Measurements from ENCODE around the gene IKZF3.
"Not testable (repeated sequence)": the region's sequence is repeated elsewhere in the genome, so short reads cannot be mapped to it uniquely, and the experiment has no call there.

The IKZF3 gene

DNA sequence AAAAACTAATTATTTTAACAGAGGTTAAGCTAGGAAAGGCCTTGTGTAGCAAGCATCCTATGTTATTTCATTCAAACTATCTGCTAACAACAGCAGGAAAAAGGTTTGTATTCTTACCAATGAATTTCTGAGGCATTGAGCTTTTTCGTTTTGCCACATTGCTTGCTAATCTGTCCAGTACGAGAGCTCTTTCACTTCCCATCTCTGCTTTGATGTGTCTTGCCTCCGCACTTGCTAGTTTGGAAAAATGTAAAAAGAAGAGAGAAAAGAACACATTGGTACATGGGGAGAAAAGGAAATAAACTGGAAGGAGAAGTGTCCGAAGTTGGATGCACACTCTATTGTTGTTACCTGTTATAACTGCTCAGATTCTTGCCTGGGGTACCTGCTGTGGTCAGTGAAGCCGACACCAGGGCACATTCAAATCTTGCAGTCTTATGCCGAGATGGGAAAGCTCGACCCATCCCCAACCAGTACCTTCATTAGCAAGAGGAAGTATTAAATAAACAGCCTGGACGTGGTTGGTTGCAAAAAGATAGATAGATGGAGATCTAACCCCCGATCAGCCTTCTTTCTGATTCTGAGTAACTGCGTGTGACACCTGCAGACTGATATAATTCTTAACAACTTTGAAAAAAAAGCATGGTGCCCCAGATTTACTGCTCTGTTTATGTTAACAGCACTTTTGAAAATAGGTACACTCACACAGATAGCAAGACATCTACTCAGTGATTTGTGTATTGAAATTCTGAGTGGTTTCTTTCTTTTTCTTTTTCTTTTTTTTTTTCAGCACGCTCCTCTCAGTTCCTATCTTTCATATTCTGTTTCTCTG is 86.4 kb downstream of the IKZF3 start:
- DNase-seq: no peak

DNA sequence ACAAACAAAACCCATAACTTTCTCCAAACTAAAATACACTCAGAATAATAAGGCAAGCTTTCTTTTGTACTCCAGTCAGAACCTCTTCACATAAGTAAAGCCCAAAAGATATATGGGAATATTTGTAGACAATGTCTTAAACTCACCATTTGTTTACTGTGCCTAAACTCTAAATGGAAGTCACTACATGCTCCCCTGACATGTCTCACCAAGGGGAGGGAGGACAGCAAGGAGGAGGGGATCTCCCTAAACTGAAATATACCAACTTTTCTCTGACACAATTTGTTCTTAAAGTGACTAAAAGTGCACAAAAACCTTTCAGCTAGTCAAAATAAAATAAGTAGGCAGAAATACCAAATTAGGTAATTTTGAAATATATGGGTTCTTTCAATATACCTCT is 87.9 kb downstream of the IKZF3 start:
- DNase-seq: no peak

DNA sequence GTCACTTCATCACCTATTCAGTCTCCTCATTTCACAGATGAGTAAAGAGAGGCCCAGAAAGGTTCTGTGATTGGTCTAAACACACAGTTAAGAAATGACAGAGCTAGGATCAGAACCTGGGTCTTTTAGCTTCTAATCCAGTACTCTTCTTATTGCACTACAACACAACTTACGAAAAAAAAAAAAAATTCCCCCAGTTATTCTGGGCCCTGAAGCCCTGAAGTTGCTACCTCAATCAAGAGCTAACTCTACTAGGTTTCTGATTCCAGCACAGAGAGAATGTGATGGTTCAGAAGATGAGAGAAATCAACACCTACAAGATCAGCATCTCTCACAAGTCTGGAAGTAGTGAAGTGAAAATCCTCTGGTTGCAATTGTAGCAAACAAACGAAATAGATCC is 89.1 kb downstream of the IKZF3 start:
- DNase-seq: no peak

DNA sequence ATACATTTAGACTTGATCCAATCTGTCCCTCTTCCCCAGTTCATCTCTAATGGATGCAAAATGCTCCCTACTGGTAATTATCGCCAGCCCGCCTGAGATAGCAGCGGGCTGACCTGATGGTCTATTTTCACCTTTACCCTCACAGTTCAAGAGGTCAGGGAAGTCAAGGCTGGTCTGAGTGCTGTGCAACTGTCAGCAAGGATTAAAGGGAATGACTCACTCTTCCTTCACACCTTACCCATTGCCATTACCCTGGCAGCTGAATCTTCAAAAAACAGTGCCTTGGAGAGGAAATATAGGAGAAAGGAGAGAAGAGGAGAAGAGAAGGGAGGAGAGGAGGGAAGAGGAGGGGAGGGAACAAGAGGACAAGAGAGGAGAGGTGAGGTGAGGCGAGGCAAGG is 90.1 kb downstream of the IKZF3 start:
- no peak for DNase-seq

DNA sequence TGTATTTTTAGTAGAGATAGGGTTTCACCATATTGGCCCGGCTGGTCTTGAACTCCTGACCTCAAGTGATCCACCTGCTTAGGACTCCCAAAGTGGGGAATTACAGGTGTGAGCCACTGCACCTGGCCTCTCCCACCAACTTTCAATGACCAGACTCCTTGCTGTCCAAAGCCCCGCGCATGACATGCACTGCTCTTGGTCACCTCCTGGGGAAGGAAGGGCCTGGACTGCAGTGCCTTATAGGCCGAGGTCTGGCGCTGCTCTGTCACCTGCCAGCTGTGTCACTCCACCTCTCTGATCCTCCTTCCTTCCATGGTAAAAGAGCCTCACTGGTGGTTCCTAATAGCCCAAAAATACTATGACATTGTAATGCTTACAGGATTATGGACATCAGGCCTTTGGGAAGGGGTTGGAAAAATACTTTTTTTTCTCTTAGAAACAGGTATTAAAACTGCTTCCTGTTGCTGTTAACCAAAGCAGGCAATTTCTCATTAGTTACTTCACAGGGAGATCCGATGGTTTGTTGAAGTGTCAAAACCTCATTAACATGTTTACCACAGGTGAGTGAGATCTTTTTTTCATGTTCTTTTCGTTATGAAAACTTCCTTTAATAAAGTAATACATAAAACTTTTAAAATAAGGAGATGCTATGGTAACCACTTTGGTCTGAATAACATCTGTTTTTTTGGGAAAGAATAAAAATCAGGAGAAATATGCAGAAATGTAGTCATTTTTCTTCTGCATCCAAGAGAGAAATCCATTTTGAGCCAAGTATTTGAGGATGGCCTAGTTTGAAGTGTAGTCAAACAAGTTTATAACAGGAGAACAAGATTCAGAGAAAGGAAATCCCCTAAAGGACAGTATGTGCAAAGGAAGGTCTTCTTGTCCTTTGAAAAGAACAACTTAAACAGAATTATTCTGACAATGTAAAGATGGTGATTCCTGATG is 90.9 kb downstream of the IKZF3 start:
- no peak for DNase-seq

DNA sequence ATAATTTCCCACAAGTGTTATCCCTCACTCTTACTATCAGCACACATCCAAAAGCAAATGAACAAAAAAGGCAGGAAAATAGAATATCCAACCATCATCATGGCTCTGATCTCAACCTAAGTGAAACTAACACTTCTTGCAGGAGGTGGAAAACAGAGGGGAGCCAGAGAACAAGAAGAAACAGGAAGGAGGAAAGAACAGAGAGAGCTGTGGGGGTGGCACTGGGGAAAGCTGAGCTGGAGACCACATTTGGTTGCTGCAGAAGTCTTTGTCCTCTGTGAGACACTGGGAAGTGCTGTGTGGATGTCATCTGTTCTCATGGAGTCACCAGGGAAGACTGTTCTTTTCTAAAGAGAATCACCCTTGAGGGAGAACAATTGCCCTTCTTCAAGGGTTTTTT is 91.7 kb downstream of the IKZF3 start:
- DNase-seq: no peak

DNA sequence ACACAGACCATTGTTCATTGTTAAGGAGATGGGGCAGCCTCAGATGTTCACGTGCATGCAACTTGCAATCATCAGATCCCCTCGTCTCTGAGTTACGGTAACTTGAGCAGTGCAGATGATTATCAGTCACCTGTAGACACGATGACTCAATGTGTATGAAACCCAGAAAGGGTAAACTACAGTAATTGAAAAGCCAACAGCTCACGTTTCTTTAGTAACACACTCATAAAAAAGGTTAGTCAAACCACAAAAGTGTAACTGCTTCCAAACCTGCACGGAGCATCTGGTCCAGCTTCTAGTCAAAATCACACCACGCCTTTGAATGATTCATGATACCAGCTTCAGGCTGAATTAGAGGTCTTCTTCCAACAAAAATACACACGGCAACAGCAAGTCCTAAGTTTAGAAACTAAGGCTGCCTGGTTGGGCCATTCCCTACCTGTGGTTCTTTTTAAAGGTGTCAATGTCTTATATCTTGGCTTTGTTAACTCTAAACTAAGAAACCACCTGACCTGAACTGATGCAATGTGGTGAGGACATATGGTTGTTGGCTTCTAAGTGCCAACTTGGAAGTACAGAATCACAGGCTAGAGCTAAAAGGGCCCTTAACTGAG is 94.0 kb downstream of the IKZF3 start:
- DNase-seq: no peak

DNA sequence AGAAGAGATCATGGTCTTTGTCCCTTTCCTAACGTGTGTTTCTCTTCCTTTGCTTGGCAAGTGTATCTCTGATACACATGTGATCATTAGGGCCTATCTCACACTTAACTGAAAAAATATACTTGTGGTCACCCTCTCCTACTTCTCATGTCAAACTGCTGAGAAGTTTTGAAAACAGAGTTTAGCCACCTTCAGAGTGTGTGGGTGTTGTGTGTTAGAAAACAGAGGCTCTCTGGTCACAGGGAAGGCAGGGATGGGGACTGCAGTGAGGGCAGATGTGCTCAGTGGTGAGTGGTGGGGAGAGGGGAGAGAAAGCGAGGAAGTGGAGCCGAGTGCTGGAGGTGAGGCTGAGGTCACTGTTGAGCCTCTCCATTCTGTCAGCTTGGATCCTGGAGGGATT is 97.0 kb downstream of the IKZF3 start:
- DNase-seq: no peak

DNA sequence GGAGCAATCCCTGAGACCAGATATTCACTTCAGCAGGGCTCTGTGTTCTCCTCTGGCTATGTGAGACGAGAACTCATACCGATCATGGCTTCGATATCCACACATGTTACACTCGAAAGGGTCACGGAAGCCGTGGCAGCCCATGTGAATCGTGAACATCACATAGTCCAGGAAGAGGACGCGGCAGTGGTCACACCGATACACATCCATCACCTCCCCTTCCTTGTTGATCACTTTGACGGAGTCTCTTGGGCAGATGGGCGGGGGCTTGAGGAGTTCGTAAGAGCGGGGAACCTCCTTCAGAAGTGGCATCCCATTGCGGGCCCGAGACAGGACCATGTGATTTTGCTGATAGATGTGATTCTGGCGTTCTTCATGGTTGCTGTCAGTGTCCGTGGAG is 98.3 kb downstream of the IKZF3 start:
- DNase-seq: no peak

DNA sequence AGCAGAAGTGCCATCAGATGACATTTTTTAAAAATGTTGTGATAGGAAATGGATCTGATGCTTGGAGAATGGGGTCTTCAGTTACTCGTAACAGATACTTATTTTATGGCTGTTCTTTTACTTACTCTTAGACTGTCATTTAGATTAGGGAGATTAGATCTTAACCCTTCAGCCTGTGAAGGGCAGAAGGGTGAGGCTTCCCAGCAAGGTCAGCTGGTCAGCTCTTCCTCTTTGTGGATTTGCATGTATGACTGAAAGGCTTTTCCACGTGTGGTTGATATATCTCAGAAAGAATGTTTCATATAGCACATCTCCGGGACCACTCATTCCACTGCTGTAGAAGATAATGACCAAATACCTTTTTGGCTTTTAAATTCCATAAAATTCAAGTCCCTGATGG is 98.9 kb downstream of the IKZF3 start:
- no peak for DNase-seq

DNA sequence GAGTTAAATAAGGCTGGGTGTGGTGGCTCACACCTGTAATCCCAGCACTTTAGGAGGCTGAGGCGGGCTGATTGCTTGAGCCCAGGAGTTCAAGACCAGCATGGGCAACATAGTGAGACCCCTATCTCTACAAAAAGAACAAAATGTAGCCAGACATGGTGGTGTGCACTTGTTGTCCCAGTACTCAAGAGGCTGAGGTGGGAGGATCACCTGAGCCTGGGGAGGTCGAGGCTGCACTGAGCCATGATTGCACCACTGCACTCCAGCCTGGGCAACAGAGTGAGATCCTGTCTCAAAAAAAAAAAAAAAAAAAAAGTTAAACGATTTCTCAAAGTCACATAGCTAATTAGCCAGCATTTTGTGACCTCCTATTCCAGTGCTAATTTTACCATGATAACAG is 99.9 kb downstream of the IKZF3 start:
- not testable (repeated sequence) for DNase-seq

DNA sequence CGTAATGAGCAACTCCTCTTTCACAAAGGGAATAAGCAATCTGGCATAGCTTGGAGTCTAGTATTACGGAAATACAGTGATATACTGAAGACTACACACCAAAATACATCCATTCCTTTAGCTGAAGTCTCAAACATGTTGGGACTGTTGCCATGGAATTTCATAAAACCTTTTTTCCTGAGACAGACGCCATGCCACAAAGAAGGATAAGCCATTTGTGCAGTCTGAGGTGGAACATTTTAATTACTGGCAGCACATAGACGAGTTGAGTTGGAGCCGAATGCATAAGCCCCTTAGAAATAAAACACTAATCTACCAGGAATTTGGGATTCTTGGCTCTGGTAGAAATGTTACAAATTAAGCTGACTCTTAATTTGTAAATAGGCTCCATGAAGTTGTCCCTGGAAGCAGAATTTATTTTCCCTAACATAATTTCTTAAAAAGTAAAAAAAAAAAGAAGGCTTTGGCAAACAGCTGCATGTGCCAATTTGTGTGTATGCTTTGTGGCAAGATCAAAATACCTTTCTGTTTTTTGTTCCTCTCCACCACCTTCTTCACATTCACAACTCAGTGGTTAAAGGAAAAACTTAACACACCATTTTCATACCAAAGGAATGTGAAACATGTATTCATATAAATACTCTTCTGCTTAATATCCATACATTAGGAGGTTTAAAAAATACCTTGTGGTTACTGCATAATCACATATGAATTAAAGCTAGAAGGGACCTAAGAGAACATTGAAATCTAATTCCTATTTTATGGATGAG is 100.9 kb downstream of the IKZF3 start:
- no peak for DNase-seq

DNA sequence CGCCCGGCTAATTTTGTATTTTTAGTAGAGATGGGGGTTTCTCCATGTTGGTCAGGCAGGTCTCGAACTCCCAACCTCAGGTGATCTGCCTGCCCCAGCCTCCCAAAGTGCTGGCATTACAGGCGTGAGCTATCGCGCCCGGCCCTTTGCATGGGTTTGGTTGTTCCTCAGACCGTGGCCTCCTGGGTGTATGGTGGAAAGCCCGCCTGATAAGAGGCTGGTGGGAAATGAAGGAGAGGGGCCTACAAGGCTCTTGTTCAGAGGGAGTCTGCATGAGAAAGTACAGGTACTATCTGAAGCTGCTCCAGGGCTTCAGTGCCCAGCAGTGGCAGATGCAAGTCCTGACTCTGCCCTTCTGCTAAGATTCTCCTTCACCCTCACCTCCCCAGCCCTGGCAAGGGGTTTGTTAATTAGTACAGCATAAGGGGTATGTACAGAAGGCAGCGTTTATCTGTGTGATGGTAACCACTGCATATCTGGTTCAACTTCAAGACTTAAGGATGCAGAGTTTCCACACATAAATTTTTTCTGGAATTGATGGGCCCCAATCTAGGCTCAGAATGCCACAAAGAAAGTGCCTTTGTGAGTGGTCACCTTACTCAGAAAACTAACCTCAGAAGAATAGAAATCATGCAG is 102.1 kb downstream of the IKZF3 start:
- DNase-seq: no peak

DNA sequence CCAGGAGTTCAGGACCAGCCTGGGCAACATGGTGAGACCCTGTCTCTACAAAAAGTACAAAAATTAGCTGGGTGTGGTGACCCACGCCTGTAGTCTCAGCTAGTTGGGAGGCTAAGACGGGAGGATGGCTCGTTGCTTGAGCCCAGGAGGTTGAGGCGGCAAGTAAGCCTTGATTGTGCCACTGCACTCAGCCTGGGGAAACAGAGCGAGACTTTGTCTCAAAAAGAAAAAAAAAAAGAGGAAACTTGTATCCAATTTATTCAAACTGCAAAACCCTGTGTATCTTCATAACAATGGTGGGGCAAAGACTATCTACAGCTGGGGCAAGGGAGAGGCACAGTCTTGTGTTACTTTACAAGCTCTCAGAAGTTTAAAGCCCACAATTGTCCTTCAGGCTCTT is 104.9 kb downstream of the IKZF3 start:
- no peak for DNase-seq

DNA sequence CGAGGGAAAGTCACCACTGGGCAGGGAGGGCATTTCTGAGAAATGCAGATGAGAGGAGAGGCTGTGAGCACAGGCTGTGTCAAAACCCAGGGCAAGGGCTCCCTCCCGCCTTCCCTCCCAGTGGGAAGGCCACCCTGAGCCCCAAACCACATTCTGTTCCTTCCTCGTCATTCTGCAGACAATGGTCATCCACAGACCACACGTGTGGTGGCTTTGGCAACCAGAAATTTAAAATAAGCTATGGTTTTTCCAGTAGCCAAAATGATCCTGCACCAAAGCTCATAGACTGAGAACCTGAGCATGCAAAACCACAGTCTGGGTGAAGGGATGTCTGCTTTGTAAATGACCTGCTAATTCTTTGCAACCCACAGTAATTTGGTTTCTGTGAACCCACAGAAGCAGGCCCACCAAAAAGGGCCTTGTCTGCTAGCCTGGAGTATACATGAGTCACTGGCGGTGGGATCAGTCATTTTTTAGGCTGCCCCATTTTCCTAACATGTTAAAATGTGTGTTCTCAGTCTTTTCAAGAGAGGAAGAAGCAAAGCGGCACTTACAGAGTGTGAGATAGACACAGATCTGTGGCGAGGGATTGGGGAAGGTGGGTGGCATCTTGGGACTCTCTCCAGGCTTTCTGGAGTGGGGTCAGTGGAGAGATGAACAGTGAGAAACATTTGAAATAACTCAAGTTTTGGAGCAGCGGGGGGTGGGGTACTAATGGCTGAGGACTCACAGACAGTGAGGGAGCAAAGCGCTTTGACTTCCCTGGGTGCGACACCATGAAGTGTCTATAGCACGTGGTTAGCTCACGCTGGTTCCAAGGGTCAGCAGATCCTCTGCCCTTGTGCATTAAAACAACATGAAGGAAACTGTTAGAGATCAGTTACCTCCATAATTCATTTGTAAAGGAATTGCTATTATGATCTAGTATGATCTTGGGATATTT is 105.9 kb downstream of the IKZF3 start:
- DNase-seq: no peak

DNA sequence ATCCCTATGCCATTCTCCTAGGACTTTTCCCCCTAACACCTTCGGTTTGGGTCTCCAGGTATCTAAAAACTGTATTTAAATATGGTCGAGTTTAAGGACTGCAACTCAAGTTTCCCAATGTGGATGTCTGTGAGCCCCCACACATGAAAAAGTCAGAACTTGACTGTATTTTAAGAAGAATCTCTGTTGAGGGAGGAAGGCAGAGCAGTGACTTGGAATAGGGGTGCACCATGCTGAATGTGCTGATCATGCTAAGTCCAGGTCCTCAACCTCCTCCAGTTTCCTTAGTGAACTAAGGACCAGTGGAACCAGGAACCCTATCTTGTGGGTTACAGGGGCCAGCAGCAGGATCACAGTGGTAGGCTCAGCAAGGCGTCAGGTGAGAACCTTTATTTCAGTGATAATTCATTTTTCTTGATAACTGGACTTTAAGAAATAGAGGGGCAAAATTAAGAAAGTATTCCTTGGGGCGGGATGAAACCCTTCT is 106.9 kb downstream of the IKZF3 start:
- no peak for DNase-seq

DNA sequence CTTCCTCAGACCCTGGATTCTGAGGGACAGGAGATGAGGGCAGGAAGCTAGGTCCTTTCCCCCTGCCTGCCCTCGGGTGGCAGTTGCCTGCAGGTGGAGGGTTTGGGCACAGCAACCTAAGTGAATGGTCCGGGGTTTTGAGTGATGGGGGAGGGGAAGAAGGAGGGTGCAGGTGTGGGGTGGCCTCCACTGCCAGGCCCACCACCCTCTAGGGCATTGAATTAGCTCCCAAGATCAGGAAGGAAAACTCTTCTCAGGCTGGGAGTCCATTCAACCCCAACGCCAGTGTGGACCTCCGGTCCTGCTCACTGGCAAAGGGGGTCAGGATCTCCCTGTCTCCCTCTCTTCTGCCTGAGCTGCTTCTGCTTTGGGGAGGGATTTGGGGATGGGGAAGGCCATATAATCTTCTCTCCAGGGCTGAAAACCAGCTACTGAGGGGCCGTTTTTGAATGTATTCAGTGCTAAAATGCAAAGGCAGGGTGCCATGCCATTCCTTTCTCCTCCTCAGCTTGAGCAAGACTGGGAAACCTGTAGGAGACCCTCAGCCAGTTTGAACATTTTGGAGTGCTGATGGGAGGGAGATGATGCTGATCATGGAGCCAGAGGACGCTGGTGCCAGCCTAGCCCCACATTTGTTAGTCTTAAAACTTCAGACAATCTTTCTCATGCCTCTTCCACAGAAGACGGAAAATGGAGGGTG is 107.6 kb downstream of the IKZF3 start:
- no peak for DNase-seq

DNA sequence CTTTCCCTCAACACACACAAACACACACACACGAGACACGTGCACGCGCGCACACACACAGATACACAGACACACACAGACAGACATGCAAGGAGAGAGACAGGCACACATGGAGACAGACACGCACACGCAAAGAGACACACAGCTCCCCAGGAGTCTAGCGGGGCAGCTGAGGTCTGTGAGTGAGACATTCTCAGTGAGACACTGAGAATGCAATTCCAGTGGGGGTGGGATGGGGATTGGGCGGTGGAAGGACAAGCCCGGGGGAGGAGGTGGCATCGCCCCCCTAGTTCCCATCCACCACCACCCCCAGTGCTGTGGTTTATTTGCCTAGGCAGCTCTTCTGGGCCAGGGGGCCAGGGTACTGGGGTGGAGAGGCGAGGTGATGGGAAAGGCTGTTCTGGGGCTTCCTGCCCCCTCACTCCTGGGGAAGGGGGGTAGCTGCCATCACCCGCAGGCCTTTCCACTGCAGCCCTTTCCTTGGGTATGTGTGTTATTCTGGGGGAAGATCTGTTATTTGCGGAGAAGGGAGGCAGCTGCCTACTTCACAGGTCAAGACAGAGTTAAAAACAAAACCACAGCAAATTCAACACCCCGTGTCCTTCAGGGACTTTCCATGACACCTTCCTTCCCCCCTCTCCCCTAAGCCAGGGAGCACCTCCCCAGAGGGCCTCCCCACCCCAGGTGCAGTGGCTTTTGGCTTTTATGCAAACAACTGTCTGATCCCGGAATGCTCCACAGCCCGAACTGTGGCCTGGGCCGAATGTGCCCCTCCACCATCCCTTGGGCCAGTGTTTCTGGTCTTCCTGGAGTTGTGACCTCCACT is 108.3 kb downstream of the IKZF3 start:
- no peak for DNase-seq

DNA sequence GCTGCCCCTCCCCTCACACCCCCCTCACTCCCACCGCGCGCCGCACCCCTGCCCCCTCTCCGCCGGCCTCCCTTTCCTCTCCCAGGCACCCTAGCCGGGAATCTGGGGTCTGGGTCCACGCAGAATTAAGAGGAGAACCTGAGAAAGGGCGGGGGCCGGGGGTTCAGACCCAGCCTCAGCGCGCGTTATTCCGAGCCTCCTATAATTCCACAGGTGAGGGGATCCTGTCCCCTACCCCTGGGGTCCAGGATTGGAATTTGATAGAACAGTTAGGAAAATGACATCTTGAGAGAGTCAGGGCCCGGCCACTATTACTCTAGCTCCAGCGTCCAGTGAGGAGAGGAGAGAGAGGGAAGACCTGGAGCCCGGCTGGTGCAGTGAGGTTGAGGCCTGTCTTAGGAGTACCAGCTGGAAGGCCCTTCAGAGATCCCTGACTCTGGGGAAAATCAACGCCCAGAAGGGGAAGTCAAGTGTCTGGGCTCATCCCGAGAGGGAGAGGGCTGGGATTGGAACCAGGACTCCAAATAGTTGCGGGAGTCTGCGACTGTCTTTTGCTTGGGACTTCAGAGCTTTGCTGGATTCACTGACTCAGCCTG is 109.1 kb downstream of the IKZF3 start:
- DNase-seq: no peak

Measured in SHP77 (cell line).